OCI-LY1 (cell line): ENCODE data around the gene LRRC8E.

Experiments used
- H2AFZ ChIP-seq: fragments of 200-600 bp; sonication (generic), shearing (Covaris generic); 2 replicates; pipeline ENCODE4 v1.6.0; 2014; ENCODE audit warnings: antibody characterized with exemption, mild to moderate bottlenecking, low read length
- H3F3A ChIP-seq: fragments of 200-600 bp; sonication (generic), shearing (Covaris generic); 2 replicates; pipeline ENCODE4 v1.6.0; 2014; ENCODE audit warnings: mild to moderate bottlenecking, antibody characterized with exemption, low read length, moderate library complexity; ENCODE audit not compliant: insufficient read depth
- H3K27ac ChIP-seq: fragments of 200-600 bp; sonication (generic); 2 replicates; pipeline ENCODE4 v1.5.1; 2014; ENCODE audit warnings: low read length, mixed run types, mild to moderate bottlenecking, low read depth; ENCODE audit not compliant: poor library complexity, severe bottlenecking
- H3K27me3 ChIP-seq: fragments of 200-600 bp; sonication (generic); 2 replicates; pipeline ENCODE4 v1.6.0; 2014; ENCODE audit warnings: antibody characterized with exemption, mild to moderate bottlenecking, low read length, moderate library complexity; ENCODE audit not compliant: insufficient read depth
- H3K36me3 ChIP-seq: fragments of 200-600 bp; sonication (generic); 2 replicates; pipeline ENCODE4 v1.6.1; 2014; ENCODE audit warnings: mild to moderate bottlenecking, antibody characterized with exemption, low read length, moderate library complexity, mixed read lengths; ENCODE audit not compliant: insufficient read depth
- H3K4me1 ChIP-seq: fragments of 200-600 bp; sonication (generic); 2 replicates; pipeline ENCODE4 v1.5.1; 2014; ENCODE audit warnings: mild to moderate bottlenecking, low read length, moderate library complexity; ENCODE audit not compliant: insufficient read depth, severe bottlenecking
- H3K4me2 ChIP-seq: fragments of 200-600 bp; sonication (generic), shearing (Covaris generic); 2 replicates; pipeline ENCODE4 v1.6.1; 2014; ENCODE audit warnings: low read length
- H3K4me3 ChIP-seq: fragments of 200-600 bp; sonication (generic); 2 replicates; pipeline ENCODE4 v1.5.1; 2014; ENCODE audit warnings: low read length, low read depth, mild to moderate bottlenecking, mixed read lengths; ENCODE audit not compliant: poor library complexity, severe bottlenecking
- H3K79me2 ChIP-seq: fragments of 200-600 bp; shearing (Covaris generic); 2 replicates; pipeline ENCODE4 v1.6.1; 2016; ENCODE audit warnings: mixed run types, low read length, mixed read lengths; ENCODE audit not compliant: insufficient read depth
- H3K9ac ChIP-seq: fragments of 200-600 bp; sonication (generic), shearing (Covaris generic); 2 replicates; pipeline ENCODE4 v1.6.1; 2014; ENCODE audit warnings: mild to moderate bottlenecking, low read length, mixed read lengths
- H3K9me2 ChIP-seq: fragments of 200-600 bp; sonication (generic), shearing (Covaris generic); 2 replicates; pipeline ENCODE4 v1.6.1; 2014; ENCODE audit warnings: low read depth, mild to moderate bottlenecking, low read length, mixed read lengths
- H3K9me3 ChIP-seq: fragments of 200-600 bp; shearing (Covaris generic); 2 replicates; pipeline ENCODE4 v1.6.1; 2014; ENCODE audit warnings: low read length, mixed read lengths
- H4K20me1 ChIP-seq: fragments of 200-600 bp; sonication (generic), shearing (Covaris generic); 2 replicates; pipeline ENCODE4 v1.6.0; 2016; ENCODE audit warnings: mild to moderate bottlenecking, low read length; ENCODE audit not compliant: insufficient read depth
- CTCF ChIP-seq: fragments of 200-600 bp; sonication (generic), shearing (Covaris generic); IDR thresholded peaks from 2 replicates; pipeline ENCODE4 v1.5.1; 2017; ENCODE audit warnings: mild to moderate bottlenecking, antibody characterized with exemption, low read length, moderate library complexity, mixed read lengths
- EZH2 ChIP-seq: fragments of 200-600 bp; sonication (generic), shearing (Covaris generic); IDR thresholded peaks from 2 replicates; pipeline ENCODE4 v1.8.0; 2017; ENCODE audit warnings: borderline replicate concordance, mixed run types, mild to moderate bottlenecking, antibody characterized with exemption, low read length, moderate library complexity, mixed read lengths

Gene LRRC8E

GRCh38 chr19:7898967-7899366 lies 10.7 kb downstream of the LRRC8E start:
- H3K27me3 ChIP-seq: no peaks in the 10 kb centered on the region
- TF ChIP-seq CTCF (no peak), EZH2 (no peak)
- H3K36me3 ChIP-seq: no peaks in the 10 kb centered on the region
- H2AFZ ChIP-seq: no peak overlapping the region
- no peaks in the 10 kb centered on the region for H3K79me2 ChIP-seq
- no peak overlapping the region for H3K4me3 ChIP-seq
- no peak overlapping the region for H3K4me2 ChIP-seq
- no peaks in the 10 kb centered on the region for H3K9me2 ChIP-seq
- H3F3A ChIP-seq: no peaks in the 10 kb centered on the region
- H3K27ac ChIP-seq: no peak overlapping the region
- H3K9me3 ChIP-seq: no peaks in the 10 kb centered on the region
- H3K4me1 ChIP-seq: peaks cover 14% of the 10 kb centered on the region
- no peak overlapping the region for H3K9ac ChIP-seq
- H4K20me1 ChIP-seq: no peaks in the 10 kb centered on the region

- Histone ChIP-seq H3K4me2 (no peak overlapping the region), H2AFZ (no peak overlapping the region), H3K9me3 (no peaks in the 10 kb centered on the region), H3K4me3 (no peak overlapping the region), H3K4me1 (peaks cover 18% of the 10 kb centered on the region), H3F3A (no peaks in the 10 kb centered on the region), H3K9ac (no peak overlapping the region), H3K9me2 (no peaks in the 10 kb centered on the region), H3K27me3 (no peaks in the 10 kb centered on the region), H3K36me3 (no peaks in the 10 kb centered on the region), H4K20me1 (no peaks in the 10 kb centered on the region), H3K79me2 (peaks cover 7% of the 10 kb centered on the region), H3K27ac (no peak overlapping the region)
- TF ChIP-seq CTCF (no peak), EZH2 (no peak)
Measured at GRCh38 chr19:7899751-7900378, 11.6 kb downstream of the LRRC8E start.

GRCh38 chr19:7900401-7900870 lies 12.1 kb downstream of the LRRC8E start:
- no peak for TF ChIP-seq CTCF
- TF ChIP-seq EZH2: no peak
- Histone ChIP-seq H3K79me2 (peaks cover 9% of the 10 kb centered on the region), H2AFZ (no peak overlapping the region), H3K9me3 (no peaks in the 10 kb centered on the region), H3K36me3 (no peaks in the 10 kb centered on the region), H4K20me1 (no peaks in the 10 kb centered on the region), H3K4me3 (no peak overlapping the region), H3K27me3 (no peaks in the 10 kb centered on the region), H3K9me2 (no peaks in the 10 kb centered on the region), H3K9ac (no peak overlapping the region), H3F3A (no peaks in the 10 kb centered on the region), H3K27ac (no peak overlapping the region), H3K4me2 (no peak overlapping the region), H3K4me1 (peaks cover 20% of the 10 kb centered on the region)
